Astrocyte of the hippocampus (primary cell): ENCODE measurements around the gene ZNF319.

ENCODE experiments used
- DNase-seq: peaks from one replicate; pipeline ENCODE4 v3.0.0; 2011; ENCODE audit warnings: low read depth, low spot score

Gene ZNF319

DNA sequence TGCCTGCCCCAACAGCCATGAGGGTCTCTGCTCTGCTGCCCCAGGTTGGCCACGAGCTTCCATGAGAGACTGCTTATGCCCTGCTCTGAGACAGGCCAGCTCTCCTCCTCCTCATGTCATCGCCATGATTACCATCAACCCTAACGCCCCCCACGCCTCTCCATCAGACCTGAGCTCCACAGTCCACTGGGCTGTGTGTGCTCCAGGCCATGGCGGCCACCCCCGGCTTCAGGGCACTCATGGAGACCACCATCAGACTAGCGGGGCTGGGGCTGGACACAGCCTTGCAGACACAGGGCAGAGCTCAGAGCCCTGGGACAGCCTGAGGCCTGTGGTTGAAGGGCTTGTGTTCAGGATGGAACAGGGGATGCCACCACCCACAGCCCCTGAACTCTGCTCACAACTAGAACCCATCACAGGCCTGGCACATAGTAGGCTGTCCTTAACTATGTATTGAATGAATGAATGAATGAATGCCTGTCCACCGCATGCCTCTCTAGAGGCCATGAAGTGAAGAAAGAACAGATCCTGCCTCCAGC, 44.1 kb downstream of the ZNF319 start:
- no peak for DNase-seq

DNA sequence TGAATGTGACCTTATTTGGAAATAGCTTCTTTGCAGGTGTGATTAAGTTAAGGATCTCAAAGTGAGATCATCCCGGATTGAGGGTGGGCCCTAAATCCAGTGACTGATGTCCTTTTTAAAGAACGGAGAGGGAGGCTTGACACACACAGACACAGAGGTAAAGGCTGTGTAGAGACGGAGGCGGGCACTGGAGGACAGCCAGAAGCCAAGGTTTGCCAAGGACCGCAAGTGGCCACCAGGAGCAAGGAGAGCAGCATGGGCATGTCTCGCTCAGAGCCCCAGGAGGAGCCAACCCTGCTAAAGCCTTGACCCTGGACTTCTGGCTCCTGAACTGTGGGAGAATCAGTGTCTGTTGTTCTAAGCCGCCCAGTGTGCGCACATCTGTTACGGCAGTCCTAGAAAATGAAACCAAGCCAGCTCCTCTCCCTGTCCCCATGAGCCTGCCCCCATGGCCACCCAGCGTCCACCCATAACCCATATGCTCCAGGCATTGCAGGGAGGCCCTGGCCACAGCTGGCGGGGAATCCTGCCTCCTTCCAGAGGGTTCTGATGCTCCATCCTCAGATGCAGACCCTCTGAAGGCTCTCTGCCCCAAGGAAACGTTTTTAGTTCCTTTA, 44.8 kb downstream of the ZNF319 start:
- peak; percentile 53 for DNase-seq

DNA sequence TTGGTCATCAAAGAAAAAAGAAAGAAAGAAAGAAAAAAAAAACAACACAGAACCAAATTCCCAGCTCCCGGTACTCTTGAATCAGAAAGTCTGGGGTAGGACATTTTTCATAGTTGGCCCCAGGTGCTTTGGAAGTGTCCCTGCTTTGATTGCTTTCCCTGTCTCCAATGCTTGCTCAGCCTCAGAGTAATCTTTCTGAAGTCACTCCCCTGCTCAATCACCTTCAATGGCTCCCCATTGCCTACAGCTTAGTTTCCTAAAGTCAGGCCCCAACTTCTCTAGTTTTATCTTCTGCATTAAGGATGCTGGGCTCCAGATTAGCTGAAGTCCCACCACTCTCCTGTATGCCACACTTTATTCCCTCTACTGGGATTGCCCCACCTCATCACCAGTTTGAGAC, 46.6 kb downstream of the ZNF319 start:
- DNase-seq = no peak

DNA sequence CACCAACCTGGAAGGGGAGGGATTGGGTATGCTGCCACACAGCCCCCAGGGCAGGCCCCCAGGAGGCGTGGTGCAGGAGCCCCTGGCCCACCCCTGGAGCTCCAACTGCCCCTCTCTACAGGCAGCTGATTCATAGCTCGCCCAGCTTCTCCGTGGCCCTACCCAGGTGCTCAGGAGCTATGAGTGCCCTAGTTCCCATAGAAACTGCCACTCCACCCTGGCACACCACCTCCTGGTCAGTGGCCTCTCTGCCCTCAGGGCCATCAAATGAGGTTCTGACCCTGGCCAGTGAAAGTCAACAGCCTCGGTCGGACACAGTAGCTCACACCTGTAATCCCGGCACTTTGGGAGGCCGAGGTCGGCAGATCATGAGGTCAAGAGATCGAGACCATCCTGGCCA, 47.6 kb downstream of the ZNF319 start:
- DNase-seq = no peak

DNA sequence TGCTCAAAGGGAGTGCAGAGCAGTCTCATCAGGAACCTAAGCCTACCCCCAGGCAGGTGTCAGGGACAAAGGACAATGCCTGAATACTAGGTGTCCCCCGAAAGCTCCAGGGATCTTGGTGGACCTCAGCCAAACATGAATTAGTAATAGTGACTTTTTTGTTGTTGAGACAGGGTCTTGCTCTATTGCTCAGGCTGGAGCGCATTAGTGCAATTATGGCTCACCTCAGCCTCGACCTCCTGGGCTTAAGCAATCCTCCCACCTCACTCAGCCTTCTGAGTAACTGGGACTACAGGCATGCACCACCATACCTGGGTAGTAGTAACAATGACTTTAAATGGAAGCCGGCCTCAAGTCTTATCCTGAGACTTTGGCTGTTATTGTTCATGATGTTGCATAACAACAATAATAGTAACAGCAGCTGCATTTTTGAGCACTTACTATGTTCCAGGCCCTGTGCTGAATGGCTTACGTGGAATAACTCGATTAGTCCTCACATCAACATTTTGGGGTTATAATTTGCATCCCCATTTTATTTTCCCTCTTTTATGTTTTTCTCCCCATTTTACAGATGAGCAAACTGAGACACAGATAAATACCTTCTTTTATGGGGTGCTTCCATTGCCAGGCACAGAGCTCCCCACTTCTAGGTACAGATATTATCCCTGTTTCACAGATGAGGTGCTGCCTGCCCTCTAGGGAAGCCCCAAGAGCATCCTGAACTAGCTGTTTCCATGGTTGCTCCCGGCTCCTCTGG, 49.1 kb downstream of the ZNF319 start:
- no peak for DNase-seq

DNA sequence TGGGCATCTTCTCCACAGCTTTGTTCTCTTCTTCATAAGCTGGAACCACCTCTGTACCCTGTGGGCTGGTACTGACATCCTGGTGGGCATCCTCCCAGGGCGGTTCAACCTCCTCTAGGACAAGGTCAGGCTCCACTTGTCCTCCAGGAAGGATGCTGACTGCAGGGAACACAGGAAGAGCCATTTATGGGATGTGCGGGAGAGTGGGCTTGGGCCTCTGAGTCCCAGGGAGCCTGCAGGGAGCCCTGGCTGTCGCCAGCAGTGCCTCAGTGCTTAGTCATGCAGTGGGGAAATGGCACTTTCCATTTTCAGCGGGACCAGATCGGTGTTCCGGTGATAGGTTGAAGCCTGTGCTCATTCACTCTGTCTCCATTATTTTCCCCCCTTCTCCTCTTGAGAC, 50.1 kb downstream of the ZNF319 start:
- DNase-seq = no peak

DNA sequence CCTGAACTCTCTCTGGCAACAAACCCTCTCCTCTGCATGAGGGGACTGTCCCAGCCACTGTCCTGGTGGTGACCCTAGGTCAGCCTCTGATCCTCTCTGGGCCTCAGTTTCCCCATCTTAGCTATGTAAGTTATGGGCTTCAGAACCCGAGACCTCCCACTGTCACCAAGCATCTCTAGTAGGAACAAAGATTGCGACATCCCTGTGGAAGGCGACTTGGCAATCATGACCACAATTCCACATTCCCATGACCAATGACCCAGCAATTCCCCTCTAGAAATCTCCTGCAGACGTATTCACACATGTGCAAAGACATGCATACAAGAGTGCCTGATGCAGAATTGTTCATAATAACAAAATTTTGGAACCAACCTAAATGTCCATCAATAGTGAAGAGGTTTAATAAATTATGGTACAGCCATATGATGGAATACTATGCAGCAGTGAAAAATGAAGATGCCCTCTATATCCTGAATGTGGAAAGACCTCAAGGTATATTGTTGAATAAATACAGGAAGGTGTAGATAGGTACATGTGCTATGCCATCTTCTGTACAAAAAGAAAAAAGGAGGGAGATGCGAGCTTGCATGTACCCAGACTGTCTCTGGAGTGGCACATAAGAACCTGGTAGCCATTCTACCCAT, 50.8 kb downstream of the ZNF319 start:
- DNase-seq = no peak

GRCh38 chr16:57949013-57949412, 51.5 kb downstream of the ZNF319 start:
- DNase-seq = no peak

GRCh38 chr16:57948027-57948426, 52.4 kb downstream of the ZNF319 start:
- DNase-seq = no peak

GRCh38 chr16:57947261-57947660, 53.2 kb downstream of the ZNF319 start:
- DNase-seq = no peak

GRCh38 chr16:57946181-57946801, 54.2 kb downstream of the ZNF319 start:
- no peak for DNase-seq

- no peak for DNase-seq
Measured at GRCh38 chr16:57945740-57946138, 54.7 kb downstream of the ZNF319 start.

GRCh38 chr16:57944970-57945739, 55.3 kb downstream of the ZNF319 start:
- no peak for DNase-seq
